GM19023 (cell line): Measurements from ENCODE around the gene MSRB1.
"Not testable (repeated sequence)": the region's sequence is repeated elsewhere in the genome, so short reads cannot be mapped to it uniquely, and the experiment has no call there.

Source experiments
- ATAC-seq: cut with Tn5 transposase; IDR thresholded peaks from one replicate; pipeline ENCODE4 v1.9.1; 2021; ENCODE audit warnings: mild to moderate bottlenecking, moderate library complexity; ENCODE audit not compliant: unreplicated experiment

The MSRB1 gene

GRCh38 chr16:1903845-1904840 lies 38.9 kb downstream of the MSRB1 start:
- ATAC-seq = no peak

DNA sequence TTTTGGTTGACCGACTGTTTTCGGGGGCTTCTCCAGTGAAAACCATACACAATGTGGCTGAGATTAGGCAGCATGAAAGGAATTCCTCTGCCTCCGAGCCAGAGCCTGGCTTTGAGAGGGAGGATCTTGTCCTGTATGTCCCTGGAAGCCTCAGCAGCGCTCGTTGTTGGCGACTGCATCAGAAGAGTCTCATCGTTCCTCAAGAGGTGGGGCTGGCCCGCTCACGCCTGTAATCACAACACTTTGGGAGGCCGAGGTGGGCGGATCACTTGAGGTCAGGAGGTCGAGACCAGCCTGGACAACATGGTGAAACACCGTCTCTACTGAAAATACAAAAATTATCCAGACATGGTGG lies 39.8 kb downstream of the MSRB1 start:
- no peak for ATAC-seq

GRCh38 chr16:1902547-1903219 lies 40.3 kb downstream of the MSRB1 start:
- no peak for ATAC-seq

DNA sequence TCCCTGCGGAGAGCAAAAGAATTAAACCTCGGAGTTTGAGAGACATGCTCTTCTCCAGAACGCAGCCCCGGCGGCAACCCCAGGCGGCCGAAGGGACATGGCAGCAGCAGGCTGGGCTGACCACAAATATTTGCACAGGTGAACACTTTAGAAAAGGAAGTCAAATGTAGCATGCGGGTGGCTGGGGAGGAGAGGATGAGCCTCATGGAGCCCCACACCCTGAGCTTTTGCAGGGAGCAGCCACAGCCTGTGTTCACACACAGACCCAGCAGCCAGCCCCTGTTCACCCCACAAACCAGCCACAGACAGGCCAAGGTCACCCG lies 42.6 kb downstream of the MSRB1 start:
- ATAC-seq = no peak

GRCh38 chr16:1899641-1900451 lies 43.2 kb downstream of the MSRB1 start:
- no peak for ATAC-seq

GRCh38 chr16:1897692-1898091 lies 45.3 kb downstream of the MSRB1 start:
- not testable (repeated sequence) for ATAC-seq

DNA sequence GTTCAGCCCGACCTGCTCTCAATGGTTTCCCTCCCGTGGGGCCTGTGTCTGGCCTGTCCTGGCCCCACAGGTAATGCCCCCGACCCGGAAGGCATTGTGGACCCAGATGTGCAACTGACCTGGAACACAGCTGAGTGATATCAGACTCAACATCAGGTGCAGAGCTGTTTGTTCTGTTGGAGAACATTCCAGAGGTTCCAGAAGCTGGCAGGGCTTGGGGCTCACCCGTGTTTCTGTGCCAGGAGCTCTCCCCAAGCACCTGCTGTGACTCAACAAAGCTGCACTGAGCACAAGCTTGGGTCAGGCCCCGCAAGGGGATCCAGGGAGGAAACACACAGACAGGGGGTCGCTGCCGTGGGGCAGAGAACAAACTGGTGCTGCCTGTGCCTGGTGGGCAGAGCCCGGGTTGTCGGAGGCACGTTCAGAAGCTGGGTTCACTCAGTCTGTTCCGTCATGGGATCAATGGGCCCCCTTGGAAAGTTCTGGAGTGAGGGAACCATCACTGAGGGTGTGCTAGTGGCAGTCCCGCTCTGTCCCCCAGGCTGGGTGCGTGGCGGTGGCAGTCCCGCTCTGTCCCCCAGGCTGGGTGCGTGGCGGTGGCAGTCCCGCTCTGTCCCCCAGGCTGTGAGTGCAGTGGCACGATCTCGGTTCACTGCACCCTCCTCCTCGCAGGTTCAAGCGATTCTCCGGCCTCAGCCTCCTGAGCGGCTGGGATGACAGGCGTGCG lies 46.9 kb downstream of the MSRB1 start:
- no peak for ATAC-seq

- ATAC-seq = no peak
Measured at GRCh38 chr16:1895068-1895467, 47.9 kb downstream of the MSRB1 start.

DNA sequence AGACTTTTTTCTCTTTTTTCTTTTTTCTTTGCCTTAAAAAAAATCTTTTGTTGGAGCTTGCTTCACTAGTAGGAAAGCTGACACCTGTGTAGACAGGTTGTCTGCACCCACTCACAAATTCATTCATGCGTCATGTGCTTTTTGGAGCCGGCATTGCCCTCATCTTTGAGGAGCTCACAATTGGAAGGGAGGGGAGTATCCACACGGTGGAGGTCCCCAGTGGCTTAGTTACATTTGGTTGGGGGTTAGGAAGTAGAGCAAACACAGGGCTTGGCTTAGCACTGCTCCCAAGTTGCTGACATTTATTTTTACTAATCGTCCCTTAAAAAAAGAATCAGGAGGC lies 52.3 kb downstream of the MSRB1 start:
- no peak for ATAC-seq

- ATAC-seq = no peak
Measured at GRCh38 chr16:1890024-1890707, 52.8 kb downstream of the MSRB1 start.
